HG03097 (cell line): ENCODE data around the gene RNASE8.

Source experiments
- ATAC-seq: cut with Tn5 transposase; IDR thresholded peaks from one replicate; pipeline ENCODE4 v1.9.1; 2021; ENCODE audit not compliant: unreplicated experiment, low FRiP score

RNASE8 gene

GRCh38 chr14:21050597-21050996 is 7.0 kb upstream of the RNASE8 start:
- no peak for ATAC-seq

DNA sequence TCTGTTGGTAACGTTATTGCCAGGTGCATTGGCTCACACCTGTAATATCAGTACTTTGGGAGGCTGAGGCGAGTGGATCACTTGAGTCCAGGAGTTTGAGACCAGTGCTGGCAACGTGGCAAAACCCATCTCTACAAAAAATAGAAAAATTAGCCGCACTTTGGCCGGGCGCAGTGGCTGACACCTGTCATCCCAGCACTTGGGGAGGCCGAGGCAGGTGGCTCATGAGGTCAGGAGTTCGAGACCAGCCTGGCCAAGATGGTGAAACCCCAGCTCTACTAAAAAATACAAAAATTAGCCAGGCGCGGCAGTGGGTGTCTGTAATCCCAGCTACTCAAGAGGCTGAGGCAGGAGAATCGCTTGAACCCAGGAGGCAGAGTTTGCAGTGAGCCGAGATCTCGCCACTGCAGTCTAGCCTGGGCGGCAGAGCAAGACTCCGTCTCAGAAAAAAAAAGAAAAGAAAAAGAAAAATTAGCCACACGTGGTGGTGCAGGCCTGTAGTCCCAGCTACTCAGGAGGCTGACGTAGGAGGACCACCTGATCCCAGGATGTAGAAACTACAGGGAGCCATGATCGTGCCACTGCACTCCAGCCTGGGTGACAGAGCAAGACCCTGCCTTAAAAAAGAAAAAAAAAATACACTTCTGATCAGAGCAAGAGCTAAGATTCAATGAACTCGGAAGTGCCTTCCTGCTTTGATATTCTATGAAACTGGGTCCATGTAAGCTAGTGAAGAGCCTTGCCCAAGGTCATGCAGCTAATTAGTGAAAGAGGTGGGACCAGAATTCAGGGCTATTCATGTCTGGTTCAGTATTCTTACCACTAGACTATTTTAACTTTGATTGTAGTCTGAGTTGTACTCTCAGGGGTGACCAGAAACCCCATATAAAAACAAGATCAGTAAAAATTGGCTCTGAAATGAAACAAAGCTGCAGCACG is 4.2 kb upstream of the RNASE8 start:
- no peak for ATAC-seq

DNA sequence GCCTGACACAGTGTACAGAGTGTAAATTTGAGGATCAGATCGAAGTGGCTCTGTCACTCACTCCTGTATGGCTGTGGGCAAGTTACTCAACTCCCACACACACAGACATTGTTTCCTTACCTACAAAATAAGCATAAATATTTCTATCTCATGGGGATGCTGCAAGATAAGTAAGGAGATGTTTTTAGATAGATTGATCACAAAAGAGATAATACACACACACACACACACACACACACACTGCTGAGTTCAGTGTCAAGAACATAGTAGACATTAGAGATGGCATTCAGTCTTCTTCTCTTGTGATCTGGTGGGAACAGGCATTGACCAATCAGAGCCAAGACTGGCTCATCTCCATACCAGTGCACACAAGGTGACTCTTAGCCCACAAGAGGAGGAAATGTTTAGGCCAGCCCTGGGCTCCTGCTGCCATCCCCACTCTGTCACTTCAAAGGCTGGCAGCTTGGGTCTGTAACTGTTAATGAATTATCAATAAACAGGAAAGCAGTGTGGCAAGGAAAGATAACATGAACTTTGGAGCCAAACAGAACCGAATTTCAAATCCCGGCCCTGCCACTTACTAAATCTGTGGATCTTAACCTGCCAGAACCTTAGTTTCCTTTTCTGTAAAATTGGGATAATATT is 3.4 kb upstream of the RNASE8 start:
- no peak for ATAC-seq

GRCh38 chr14:21054768-21055145 is 2.9 kb upstream of the RNASE8 start:
- ATAC-seq, result no peak

DNA sequence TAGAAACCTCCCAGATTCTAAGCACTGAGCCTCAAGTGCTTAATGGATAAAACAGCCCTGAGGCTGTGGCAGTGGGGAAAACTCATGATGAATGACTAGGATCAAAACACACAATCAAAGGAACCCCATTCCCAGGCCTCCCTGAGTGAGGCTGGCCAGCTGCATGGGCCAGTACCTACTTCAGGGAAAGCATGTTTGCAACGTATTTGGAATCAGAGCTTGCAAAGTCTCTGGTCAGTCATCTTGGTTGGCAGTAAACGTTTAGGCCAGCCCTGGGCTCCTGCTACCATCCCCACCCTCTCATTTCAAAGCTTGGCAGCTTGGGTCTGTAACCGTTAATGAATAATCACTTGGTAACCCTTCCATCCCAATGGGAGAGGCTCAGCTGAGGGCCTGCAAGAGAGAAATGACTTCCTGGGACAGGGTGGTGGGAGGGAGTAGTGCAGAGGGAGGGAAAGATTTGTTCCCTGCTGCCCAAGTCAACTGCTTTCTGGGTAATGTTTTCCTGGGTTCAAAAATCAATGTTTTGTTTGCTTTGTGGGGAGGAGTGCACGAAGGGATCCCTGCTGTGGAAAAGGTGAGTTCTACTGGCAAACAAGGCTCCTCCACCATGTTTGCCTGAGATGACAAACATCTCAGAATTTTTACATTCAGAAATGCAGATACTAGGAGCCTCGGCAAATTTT is 2.0 kb upstream of the RNASE8 start:
- no peak for ATAC-seq

GRCh38 chr14:21056520-21057163 is 980 bp upstream of the RNASE8 start:
- no peak for ATAC-seq

DNA sequence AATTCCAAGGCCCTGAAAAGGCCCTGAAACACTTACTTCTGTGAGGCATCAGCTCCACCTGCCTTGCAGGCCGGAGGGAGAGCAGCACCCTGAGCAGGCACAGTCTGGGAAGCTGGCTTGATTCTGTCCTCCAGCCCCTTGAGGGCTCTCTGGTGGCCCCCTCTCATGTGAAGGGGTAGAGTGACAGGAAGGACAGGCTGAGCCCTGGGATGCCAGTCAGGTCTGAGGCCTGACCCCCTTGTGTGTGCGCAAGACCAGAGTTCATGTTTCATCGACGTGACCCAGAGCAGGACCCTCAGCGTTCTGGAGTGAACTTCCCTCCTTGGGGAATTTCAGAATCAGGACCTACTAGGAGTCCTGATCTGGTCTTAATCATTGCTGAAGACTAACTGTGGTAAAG is 1.3 kb downstream of the RNASE8 start:
- ATAC-seq, result no peak

- no peak for ATAC-seq
Measured at GRCh38 chr14:21059842-21060613, 2.4 kb downstream of the RNASE8 start.

DNA sequence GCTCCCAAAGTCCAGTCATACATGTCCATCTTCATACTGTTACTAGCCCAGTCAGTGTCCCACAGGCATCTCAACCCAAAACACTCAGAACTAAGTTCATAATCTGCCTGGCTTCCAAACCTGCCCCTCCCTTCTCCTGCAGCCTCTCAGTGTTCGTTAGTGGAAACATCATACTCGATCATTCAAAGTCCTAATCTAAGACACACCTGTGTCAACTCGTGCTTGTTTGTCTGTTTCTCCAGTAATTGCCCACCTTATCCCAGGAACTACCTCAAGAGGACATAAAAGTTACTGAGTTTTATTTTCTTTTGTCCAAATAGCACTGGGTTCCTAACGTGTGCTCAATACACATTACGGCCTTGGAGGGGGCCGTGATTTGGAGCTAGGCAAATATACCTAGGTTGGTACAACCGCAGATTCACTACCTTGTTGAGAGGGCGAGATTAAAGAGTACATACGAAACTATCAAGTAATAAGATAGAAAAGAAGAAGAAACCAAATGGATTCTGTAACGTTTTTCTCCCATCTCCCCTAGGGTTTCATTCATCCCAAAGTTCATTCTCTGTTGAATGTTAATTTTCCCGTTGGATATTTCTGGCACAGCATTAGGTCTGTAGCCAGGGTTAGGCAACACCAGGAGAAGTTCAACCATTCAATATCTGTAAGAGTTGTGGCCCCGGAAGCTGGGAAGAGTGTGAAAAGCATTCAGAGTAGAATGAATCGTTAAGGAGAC is 3.2 kb downstream of the RNASE8 start:
- ATAC-seq, result no peak

- no peak for ATAC-seq
Measured at GRCh38 chr14:21061347-21061668, 3.7 kb downstream of the RNASE8 start.

- ATAC-seq, result no peak
Measured at GRCh38 chr14:21063479-21063878, 5.9 kb downstream of the RNASE8 start.

DNA sequence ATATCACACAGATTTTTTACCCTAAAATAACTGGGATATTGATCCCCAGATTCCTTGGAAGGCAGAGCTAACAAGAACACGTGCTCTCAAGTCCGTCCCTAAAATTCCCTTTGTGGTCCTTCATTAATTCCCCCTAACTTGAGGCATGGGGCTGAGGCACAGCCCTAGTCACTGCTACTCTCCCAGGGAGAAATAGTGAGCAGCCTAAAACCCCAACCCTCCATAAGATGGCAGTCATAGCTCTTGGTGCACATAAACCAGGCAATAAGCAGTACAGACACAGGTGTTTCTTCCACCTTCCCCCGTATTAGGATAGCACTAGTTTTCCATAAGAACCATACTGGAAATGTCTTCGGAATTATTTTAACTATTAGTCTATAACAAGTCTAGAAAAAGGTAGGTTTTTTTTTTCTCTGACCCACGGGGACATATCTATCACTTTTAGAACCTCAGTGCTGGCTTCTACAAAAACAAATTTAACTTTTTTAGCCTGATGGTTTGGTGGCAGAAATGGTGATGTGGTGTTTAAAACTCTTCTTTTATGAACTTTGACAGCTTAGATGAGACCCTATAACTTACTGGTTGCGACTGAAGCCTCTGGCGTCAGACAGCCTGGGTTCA is 9.4 kb downstream of the RNASE8 start:
- no peak for ATAC-seq

DNA sequence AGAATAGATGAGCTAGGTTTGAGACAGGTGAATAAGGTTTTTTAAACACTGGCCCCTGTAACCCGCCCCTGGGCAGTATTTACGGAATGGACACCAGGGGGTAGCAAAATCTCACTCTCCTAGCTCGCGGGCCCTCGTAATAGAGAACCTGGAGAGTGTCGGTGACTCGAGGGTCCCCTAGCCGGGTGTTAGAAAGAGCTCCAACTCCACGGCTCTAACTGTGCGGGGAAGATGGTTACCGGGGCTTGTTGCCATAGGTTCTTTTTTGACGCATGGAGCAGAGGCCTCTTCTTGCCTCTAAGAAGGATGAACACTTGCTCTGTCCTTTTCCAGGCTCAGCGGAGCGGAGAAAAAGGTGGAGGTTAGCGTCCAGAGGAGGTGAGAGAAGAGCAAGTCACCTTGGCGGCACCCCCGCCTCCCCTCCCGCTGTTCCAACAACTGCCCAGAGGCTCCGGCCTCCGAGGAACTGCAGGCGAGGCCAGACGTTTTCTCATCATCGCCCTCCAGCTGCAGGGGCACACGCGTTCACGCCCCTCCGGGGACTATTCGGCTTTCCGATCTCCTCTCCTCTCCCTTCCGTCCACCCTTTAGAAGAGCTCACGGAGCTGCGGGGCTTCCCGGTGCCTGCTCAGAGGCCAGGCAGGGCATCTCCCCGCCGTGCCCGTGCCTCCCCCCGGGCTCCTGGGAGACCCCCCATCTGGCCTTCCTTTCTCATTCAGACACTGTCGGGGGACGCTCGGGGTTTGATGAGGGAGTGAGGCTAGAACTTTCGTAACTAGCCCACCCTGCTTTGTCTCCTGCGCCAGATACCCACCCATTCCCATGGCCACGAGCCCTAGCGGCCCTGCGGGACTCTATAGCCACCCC is 11.1 kb downstream of the RNASE8 start:
- ATAC-seq, result no peak

DNA sequence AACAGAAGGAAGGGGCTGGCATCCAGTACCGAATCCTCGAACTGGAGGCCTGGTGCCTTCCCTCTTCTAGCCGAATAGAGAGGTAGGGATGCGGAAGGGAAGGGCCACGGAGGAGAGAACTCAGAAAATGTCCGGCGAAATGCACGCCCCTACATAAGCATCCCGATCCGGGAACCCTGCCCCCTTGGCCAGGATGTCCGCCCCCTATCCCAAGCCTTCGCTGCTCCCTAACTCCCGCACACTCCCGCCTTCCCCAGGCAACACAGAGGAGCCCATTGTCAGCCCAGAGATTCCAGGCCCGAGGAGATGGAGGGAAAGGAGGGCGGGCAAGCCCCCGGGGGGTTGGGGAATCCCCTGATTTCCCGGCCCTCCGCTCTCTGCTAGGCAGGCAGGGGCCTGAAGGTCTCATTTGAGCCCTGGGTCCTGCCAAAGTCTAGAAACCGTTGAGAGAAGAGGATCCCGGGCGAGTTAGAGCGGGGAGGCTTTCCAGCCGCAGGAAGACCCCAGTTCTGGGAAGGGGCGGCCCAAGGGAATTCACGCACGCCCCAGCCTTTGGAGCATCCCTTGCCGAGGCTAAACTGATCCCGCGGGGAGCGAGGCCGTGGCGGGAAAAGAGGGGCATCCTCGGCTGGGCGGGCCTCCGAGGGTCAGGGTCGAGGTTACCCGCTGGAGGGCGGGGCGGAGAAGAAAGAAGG is 11.9 kb downstream of the RNASE8 start:
- no peak for ATAC-seq

GRCh38 chr14:21070083-21070609 is 12.5 kb downstream of the RNASE8 start, which contains the start of gene ARHGEF40:
Gene ARHGEF40, plus strand, starts transcription at chr14:21070304. Its CDS starts 93 bp downstream, at chr14:21070397.
- ATAC-seq, result no peak

DNA sequence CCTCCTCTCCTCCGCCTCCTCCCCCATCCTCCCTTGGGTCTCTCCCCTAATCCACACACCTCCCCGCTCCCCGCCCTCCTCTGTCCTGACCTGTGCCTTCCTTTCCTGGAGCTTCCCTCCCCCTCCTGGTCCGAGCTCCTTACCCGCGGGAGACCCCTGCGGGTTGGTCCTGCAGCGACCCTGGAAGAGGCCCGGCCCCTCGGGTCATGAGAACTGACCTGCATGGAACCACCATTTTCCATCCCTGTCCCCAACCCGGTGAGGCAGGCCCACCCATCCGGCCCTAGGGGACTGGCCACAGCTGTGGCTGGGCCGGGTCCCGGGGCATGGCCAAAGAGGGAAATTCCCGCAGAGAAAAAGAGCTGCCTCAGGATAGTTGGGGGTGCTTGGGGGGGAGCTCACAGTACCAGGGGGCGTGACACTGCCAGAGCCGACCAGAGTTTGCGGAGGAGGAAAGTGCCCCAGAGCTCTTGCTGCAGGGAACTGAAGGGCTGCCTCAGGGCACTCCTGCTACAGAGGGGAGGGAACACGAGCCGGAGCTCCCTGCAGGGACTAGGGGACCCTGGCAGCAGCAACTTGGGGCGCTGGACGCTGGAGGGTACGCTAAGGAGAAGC is 13.1 kb downstream of the RNASE8 start:
- no peak for ATAC-seq
